ENCODE results near the gene SPATA3. TPM values are rescaled to one million over a fixed set of nuclear protein-coding genes. Genes with fewer than 3 reads are reported as not detected.

SPATA3 gene
- total RNA-seq, 1 donor from 2014 or later: not detected

DNA sequence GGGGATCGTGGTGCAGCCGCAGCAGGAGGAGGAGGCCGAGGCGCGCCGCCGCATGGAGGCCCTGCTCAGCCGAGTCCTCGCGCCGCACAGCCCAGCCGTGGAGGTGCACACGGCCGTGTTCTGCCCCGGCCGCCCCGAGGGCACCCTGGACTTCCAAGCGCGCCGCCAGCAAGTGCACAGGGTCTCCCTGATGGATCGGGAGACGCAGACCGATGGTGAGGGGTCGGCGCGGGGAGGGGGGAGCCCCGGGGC, 5.1 kb upstream of the SPATA3 start:
- Histone ChIP-seq H3K36me3 (no peaks in the 10 kb centered on the region), H3K27ac (no peak overlapping the region), H3K4me1 (peaks cover 7% of the 10 kb centered on the region), H3K4me3 (no peak overlapping the region), H3K9me3 (no peaks in the 10 kb centered on the region), H3K27me3 (ENCODE audit: low read depth) (peaks cover 48% of the 10 kb centered on the region)
- ATAC-seq (no peak), DNase-seq (no peak)
- intact Hi-C loops (cut with DNase I): no loop called here
- TF ChIP-seq, protein P1, sequence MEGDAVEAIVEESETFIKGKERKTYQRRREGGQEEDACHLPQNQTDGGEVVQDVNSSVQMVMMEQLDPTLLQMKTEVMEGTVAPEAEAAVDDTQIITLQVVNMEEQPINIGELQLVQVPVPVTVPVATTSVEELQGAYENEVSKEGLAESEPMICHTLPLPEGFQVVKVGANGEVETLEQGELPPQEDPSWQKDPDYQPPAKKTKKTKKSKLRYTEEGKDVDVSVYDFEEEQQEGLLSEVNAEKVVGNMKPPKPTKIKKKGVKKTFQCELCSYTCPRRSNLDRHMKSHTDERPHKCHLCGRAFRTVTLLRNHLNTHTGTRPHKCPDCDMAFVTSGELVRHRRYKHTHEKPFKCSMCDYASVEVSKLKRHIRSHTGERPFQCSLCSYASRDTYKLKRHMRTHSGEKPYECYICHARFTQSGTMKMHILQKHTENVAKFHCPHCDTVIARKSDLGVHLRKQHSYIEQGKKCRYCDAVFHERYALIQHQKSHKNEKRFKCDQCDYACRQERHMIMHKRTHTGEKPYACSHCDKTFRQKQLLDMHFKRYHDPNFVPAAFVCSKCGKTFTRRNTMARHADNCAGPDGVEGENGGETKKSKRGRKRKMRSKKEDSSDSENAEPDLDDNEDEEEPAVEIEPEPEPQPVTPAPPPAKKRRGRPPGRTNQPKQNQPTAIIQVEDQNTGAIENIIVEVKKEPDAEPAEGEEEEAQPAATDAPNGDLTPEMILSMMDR (IDR thresholded peaks at IDR 0.05): no peak

DNA sequence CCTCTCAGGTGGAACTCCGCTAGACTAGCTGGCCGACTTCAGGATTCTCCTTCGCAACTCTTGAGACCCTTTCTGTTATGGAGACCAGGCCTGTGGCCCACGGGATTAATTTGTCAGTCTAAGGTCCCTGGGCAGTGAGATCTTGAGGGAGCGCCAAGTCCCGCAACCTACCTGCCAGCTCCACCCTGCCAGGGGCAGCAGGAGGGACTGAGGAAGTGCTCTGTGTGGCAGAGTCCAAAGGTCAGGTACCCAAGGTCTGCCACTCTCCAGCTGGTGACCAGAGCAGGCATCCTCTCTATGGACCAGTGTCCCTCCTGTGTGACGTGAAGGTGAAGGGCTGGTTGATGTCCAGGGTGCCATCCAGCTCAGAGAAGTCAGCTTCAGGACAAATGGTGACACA, 4.3 kb upstream of the SPATA3 start:
- no peaks in the 10 kb centered on the region for H3K36me3 ChIP-seq
- peaks cover 46% of the 10 kb centered on the region for H3K27me3 ChIP-seq (ENCODE audit: low read depth)
- no peak overlapping the region for H3K27ac ChIP-seq
- no peak overlapping the region for H3K4me3 ChIP-seq
- peaks cover 5% of the 10 kb centered on the region for H3K4me1 ChIP-seq
- TF ChIP-seq, protein P1 (IDR thresholded peaks at IDR 0.05): no peak
- DNase-seq: no peak
- no peak for ATAC-seq
- no peaks in the 10 kb centered on the region for H3K9me3 ChIP-seq
- intact Hi-C loops (cut with DNase I): no loop called here

- TF ChIP-seq, protein P1 (IDR thresholded peaks at IDR 0.05): no peak
- intact Hi-C loops (cut with DNase I): no loop called here
Observed at GRCh38 chr2:230996661-230997060, 740 bp downstream of the SPATA3 start.

DNA sequence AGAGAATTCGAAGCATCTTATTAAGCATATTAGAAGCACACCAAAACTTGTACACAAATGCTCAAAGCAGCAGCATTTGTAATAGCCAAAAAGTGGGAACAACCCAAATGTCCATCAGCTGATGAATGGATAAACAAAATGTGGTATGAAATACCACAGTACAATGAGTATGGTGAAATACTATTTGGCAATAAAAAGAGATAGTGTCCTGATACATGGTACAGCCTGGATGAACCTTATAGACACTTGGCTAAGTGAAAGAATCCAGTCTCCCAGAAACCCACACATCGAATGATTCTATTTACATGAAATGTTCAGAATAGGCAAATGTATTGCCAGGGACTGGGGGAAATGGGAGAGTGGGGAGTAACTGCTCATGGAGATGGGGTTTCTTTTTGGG, 3.0 kb downstream of the SPATA3 start:
- H3K27me3 ChIP-seq (ENCODE audit: low read depth): peaks cover 27% of the 10 kb centered on the region
- intact Hi-C loops (cut with DNase I): no loop called here
- TF ChIP-seq, protein P1 (IDR thresholded peaks at IDR 0.05): no peak
- H3K4me3 ChIP-seq: no peak overlapping the region
- H3K4me1 ChIP-seq: no peaks in the 10 kb centered on the region
- no peaks in the 10 kb centered on the region for H3K36me3 ChIP-seq
- DNase-seq (no peak), ATAC-seq (no peak)
- H3K9me3 ChIP-seq: no peaks in the 10 kb centered on the region
- no peak overlapping the region for H3K27ac ChIP-seq

More at GRCh38 chr2:230996661-230997060, 740 bp downstream of the SPATA3 start:
- DNase-seq (no peak), ATAC-seq (no peak)
- Histone ChIP-seq H3K36me3 (no peaks in the 10 kb centered on the region), H3K4me3 (no peak overlapping the region), H3K27me3 (ENCODE audit: low read depth) (peaks cover 30% of the 10 kb centered on the region), H3K27ac (no peak overlapping the region), H3K9me3 (no peaks in the 10 kb centered on the region), H3K4me1 (no peaks in the 10 kb centered on the region)

DNA sequence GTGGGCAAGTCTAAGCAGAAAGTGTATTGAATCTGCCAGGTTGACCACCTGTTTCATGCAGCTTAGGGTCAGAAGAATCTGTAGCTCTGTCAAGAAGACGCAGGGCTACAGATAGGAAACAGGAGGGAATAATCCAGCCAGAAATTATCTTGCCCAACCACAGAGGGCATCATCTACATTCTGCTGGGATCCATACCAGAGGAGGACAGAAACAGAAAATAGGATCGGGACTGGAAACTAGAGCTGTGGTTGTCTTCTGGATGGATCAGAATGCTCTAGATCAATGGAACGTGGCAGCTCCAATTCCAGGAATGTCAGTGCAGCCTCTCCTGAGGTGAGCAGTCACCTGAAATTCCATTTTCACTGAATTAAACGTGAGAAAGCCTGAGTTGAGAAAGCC, 3.6 kb downstream of the SPATA3 start:
- intact Hi-C loops (cut with DNase I): no loop called here
- Histone ChIP-seq H3K4me3 (no peak overlapping the region), H3K4me1 (no peaks in the 10 kb centered on the region), H3K9me3 (no peaks in the 10 kb centered on the region), H3K27me3 (ENCODE audit: low read depth) (peaks cover 25% of the 10 kb centered on the region), H3K27ac (no peak overlapping the region), H3K36me3 (no peaks in the 10 kb centered on the region)
- ATAC-seq: no peak
- DNase-seq: no peak
- TF ChIP-seq, protein P1 (IDR thresholded peaks at IDR 0.05): no peak

Data from lower lobe of right lung (tissue), 2 donors.